OCI-LY3 (cell line): ENCODE results near the gene FBXL15.
A peak's percentile ranks its signal among the peaks of the same experiment; 100 is the strongest.

Experiments used
- H2AFZ ChIP-seq: fragments of 200-600, 300-600 bp; shearing (Covaris generic); 2 replicates; pipeline ENCODE4 v1.6.0; 2014; ENCODE audit warnings: antibody characterized with exemption, low read depth, low read length
- H3K27ac ChIP-seq: fragments of 200-600, 300-600 bp; sonication (generic); 2 replicates; pipeline ENCODE4 v1.5.1; 2014; ENCODE audit warnings: mild to moderate bottlenecking, low read length, moderate library complexity, mixed read lengths
- H3K27me3 ChIP-seq: fragments of 200-600, 300-600 bp; sonication (generic); 2 replicates; pipeline ENCODE4 v1.6.1; 2014; ENCODE audit warnings: low read depth, low read length, mixed read lengths
- H3K36me3 ChIP-seq: fragments of 200-600, 300-600 bp; sonication (generic); replicated peaks from 2 replicates; pipeline ENCODE3; 2014; ENCODE audit warnings: low read depth, low read length, mixed read lengths
- H3K4me1 ChIP-seq: fragments of 300-600, 200-600 bp; sonication (generic); 2 replicates; pipeline ENCODE4 v1.6.1; 2014; ENCODE audit warnings: low read length, mixed read lengths
- H3K4me2 ChIP-seq: fragments of 200-600, 300-600 bp; sonication (generic); 2 replicates; pipeline ENCODE4 v1.6.1; 2014; ENCODE audit warnings: low read length, mixed read lengths
- H3K4me3 ChIP-seq: fragments of 300-600, 200-600 bp; sonication (generic); 2 replicates; pipeline ENCODE4 v1.5.1; 2014; ENCODE audit warnings: antibody characterized with exemption, mild to moderate bottlenecking, low read length, moderate library complexity
- H3K79me2 ChIP-seq: fragments of 300-600, 200-600 bp; shearing (Covaris generic); 2 replicates; pipeline ENCODE4 v1.6.1; 2014; ENCODE audit warnings: mild to moderate bottlenecking, low read length, mixed read lengths
- H3K9ac ChIP-seq: fragments of 300-600, 200-600 bp; shearing (Covaris generic); 2 replicates; pipeline ENCODE4 v1.6.0; 2014; ENCODE audit warnings: mild to moderate bottlenecking, low read length, moderate library complexity
- H3K9me3 ChIP-seq: fragments of 200-600, 300-600 bp; shearing (Covaris generic); 2 replicates; pipeline ENCODE4 v1.6.1; 2014; ENCODE audit warnings: low read length, mixed read lengths; ENCODE audit not compliant: insufficient read depth
- H4K20me1 ChIP-seq: fragments of 200-600, 300-600 bp; sonication (generic); 2 replicates; pipeline ENCODE4 v1.6.1; 2016; ENCODE audit warnings: low read length, mixed read lengths; ENCODE audit not compliant: insufficient read depth
- EZH2phosphoT487 ChIP-seq: fragments of 200-600 bp; shearing (Covaris generic); IDR thresholded peaks from 2 replicates; pipeline ENCODE4 v1.6.1; 2018; ENCODE audit warnings: antibody characterized with exemption, mixed run types, low read depth
- TF ChIP-seq, protein P1 (sequence below): fragments of 200-600, 300-600 bp; sonication (generic); IDR thresholded peaks from 2 replicates; pipeline ENCODE4 v1.5.1; 2014; ENCODE audit warnings: antibody characterized with exemption, low read length, low read depth

The FBXL15 gene

DNA sequence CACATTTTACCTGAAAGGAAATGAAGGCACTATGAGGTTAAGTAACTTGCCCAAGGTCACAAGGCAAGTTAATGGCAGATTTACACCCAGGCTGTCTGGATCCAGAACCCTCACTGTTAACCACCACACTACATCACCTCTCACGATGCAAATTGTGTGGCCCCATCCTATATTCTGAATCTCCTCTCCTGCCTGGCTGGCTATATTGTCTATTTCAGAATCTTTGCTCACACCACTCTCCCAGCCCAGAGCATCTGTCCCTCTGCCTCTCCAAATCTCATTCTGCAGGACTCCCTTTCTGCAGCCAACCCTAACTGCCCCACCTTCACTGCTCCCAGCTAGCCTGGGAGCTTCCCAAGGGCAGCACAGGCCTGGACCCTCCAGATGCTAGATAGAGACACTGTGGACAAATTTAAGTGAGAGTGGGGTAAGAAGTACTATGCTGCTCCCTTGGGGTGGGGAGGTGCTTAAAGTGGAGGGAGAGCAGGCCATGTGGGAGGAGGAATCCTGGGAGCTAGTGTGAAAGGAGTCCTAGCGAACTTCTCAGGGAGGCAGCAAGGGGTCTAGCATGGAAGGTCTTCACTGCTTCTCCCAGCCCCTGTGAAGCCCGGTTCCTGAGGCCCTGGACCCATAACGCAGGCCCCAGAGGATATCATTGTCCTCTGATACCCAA, 11.0 kb downstream of the FBXL15 start:
- Histone ChIP-seq H3K4me1 (peaks cover 37% of the 10 kb centered on the region), H3K79me2 (peaks cover 15% of the 10 kb centered on the region), H3K9ac (peak overlapping the region; percentile 99), H2AFZ (peak overlapping the region; percentile 39; the same call in 1 of the 2 replicates), H3K27ac (peak overlapping the region; percentile 74), H3K36me3 (no peaks in the 10 kb centered on the region), H3K4me3 (peak overlapping the region; percentile 100), H4K20me1 (no peaks in the 10 kb centered on the region), H3K4me2 (peak overlapping the region; percentile 96), H3K9me3 (no peaks in the 10 kb centered on the region), H3K27me3 (no peaks in the 10 kb centered on the region)
- TF ChIP-seq EZH2phosphoT487 = no peak
- TF ChIP-seq, protein P1, sequence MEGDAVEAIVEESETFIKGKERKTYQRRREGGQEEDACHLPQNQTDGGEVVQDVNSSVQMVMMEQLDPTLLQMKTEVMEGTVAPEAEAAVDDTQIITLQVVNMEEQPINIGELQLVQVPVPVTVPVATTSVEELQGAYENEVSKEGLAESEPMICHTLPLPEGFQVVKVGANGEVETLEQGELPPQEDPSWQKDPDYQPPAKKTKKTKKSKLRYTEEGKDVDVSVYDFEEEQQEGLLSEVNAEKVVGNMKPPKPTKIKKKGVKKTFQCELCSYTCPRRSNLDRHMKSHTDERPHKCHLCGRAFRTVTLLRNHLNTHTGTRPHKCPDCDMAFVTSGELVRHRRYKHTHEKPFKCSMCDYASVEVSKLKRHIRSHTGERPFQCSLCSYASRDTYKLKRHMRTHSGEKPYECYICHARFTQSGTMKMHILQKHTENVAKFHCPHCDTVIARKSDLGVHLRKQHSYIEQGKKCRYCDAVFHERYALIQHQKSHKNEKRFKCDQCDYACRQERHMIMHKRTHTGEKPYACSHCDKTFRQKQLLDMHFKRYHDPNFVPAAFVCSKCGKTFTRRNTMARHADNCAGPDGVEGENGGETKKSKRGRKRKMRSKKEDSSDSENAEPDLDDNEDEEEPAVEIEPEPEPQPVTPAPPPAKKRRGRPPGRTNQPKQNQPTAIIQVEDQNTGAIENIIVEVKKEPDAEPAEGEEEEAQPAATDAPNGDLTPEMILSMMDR = no peak

- no peaks in the 10 kb centered on the region for H3K9me3 ChIP-seq
- peak within 1 kb of the TSS; percentile 39; the same call in 1 of the 2 replicates for H2AFZ ChIP-seq
- TF ChIP-seq, protein P1 = no peak
- no peak for TF ChIP-seq EZH2phosphoT487
- H3K27me3 ChIP-seq = no peaks in the 10 kb centered on the region
- no peaks in the 10 kb centered on the region for H3K36me3 ChIP-seq
- peak within 1 kb of the TSS; percentile 96 for H3K4me2 ChIP-seq
- H3K9ac ChIP-seq = peak within 1 kb of the TSS; percentile 99
- no peaks in the 10 kb centered on the region for H4K20me1 ChIP-seq
- peaks cover 30% of the 10 kb centered on the region for H3K4me1 ChIP-seq
- peak within 1 kb of the TSS; percentile 74 for H3K27ac ChIP-seq
- H3K79me2 ChIP-seq = peaks cover 15% of the 10 kb centered on the region
- H3K4me3 ChIP-seq = peak within 1 kb of the TSS; percentile 100
Observed at GRCh38 chr10:102432162-102432950, 11.7 kb downstream of the FBXL15 start, which contains the start of gene CUEDC2. Gene CUEDC2 (minus strand): TSS chr10:102432574. CDS start chr10:102425188, 7,386 bp downstream.

DNA sequence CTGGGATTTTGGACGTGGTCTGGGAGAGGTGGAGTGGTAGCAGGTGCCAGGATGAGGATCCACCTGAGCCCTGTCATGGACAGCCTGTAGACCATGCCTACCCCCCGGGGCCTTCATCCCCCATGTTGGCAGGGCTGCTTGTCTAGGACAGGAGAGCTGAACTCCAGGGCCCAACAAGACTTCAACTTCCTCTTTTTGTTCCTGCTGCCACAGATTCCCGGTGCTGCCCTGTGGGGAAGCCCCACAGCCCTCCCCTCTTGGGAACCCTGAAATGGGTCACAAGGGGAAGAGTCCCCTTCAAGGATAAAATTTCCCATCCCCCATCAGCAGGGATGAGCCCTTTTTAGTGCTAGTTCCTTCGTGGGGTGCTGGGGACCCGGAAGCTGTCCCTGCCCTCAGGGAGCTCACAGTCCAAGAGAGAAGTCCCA, 13.0 kb downstream of the FBXL15 start:
- H3K79me2 ChIP-seq = peaks cover 15% of the 10 kb centered on the region
- H3K27me3 ChIP-seq = no peaks in the 10 kb centered on the region
- no peak overlapping the region for H3K9ac ChIP-seq
- no peaks in the 10 kb centered on the region for H4K20me1 ChIP-seq
- peak overlapping the region; percentile 28 for H3K27ac ChIP-seq
- no peak overlapping the region for H3K4me3 ChIP-seq
- no peak overlapping the region for H2AFZ ChIP-seq
- no peaks in the 10 kb centered on the region for H3K36me3 ChIP-seq
- peak overlapping the region; percentile 52 for H3K4me2 ChIP-seq
- no peaks in the 10 kb centered on the region for H3K9me3 ChIP-seq
- peaks cover 30% of the 10 kb centered on the region for H3K4me1 ChIP-seq
- no peak for TF ChIP-seq EZH2phosphoT487
- TF ChIP-seq, protein P1 = no peak
